K562 (cell line): ENCODE data around the gene DPYSL4. TPM values are rescaled to one million over a fixed set of nuclear protein-coding genes. Genes with fewer than 3 reads are reported as not detected.

Experiments
- ATAC-seq: fragments of 200-7000 bp; cut with Tn5 transposase; 3 replicates; pipeline ENCODE4 v1.9.1; 2020; ENCODE audit warnings: moderate library complexity
- BruUV-seq: library from RNA; stranded (reverse); fragments of 400-500 nt; replicated peaks from 2 replicates; lab custom pipeline; 2021; lab: Mats Ljungman, UMichigan
- CTCF ChIA-PET: fragments of 300-600 bp; formaldehyde crosslinking; extraction: SDS; loops from one replicate; lab custom pipeline; 2021; ENCODE audit warnings: low intra/inter-chr PET ratio; lab: Yijun Ruan, JAX
- POLR2A ChIA-PET: fragments of 300-600, 350-650 bp; sonication (Branson Sonifier 250); formaldehyde crosslinking; extraction: SDS; loops from one replicate; lab custom pipeline; 2021; ENCODE audit warnings: antibody characterized with exemption, inconsistent platforms; lab: Yijun Ruan, JAX
- DNase-seq, 4 experiments: peaks; one replicate each; pipeline versions ENCODE4 v3.0.0 to v3.0.0-alpha.2; 2011 to 2018; ENCODE audit warnings: low spot score in 3 of 4, mixed read lengths in 3 of 4; ENCODE audit errors: extremely low read depth in 1 of 4
- FAIRE-seq: peaks from 2 replicates; lab custom pipeline; 2011; peaks lifted over from hg19 to GRCh38; lab: Jason Lieb, UNC
- H2AFZ ChIP-seq: 2 replicates; pipeline ENCODE4 v1.6.0; 2011; ENCODE audit warnings: low read depth, low read length, control low read depth, inconsistent platforms
- H3K27ac ChIP-seq: fragments of 200-600 bp; 3 replicates; pipeline ENCODE4 v1.8.0; 2011; ENCODE audit warnings: low read depth, mild to moderate bottlenecking, control low read depth, inconsistent platforms, low read length, moderate library complexity, mixed read lengths; ENCODE audit errors: extremely low read depth
- H3K27me3 ChIP-seq, 2 experiments: fragments of 300-600 bp in 1 of 2; 2 replicates in 1 of 2; 3 replicates in 1 of 2; pipeline versions ENCODE4 v1.6.0 to v1.8.0; 2011; ENCODE audit warnings: inconsistent platforms in 2 of 2, low read length in 2 of 2, mild to moderate bottlenecking in 1 of 2, mixed read lengths in 1 of 2, moderate library complexity in 1 of 2; ENCODE audit not compliant: control insufficient read depth in 2 of 2, insufficient read depth in 2 of 2
- H3K36me3 ChIP-seq: fragments of 300-600 bp; 3 replicates; pipeline ENCODE4 v1.8.0; 2011; ENCODE audit warnings: mild to moderate bottlenecking, low read length, inconsistent platforms; ENCODE audit not compliant: control insufficient read depth, insufficient read depth
- H3K4me1 ChIP-seq, 2 experiments: fragments of 200-600 bp in 1 of 2; replicated peaks in 1 of 2; 2 replicates in 1 of 2; 3 replicates in 1 of 2; pipeline versions ENCODE4 v1.5.1 to v1.8.0; 2011; ENCODE audit warnings: inconsistent platforms in 2 of 2, low read length in 2 of 2, mild to moderate bottlenecking in 1 of 2, mixed read lengths in 1 of 2, moderate library complexity in 1 of 2; ENCODE audit not compliant: control insufficient read depth in 2 of 2, insufficient read depth in 2 of 2
- H3K4me2 ChIP-seq: 2 replicates; pipeline ENCODE4 v1.6.1; 2011; ENCODE audit warnings: low read length, control low read depth, inconsistent platforms, mixed read lengths; ENCODE audit not compliant: insufficient read depth
- H3K4me3 ChIP-seq: fragments of 200-600 bp; sonication (generic), shearing (Covaris generic); 2 replicates; pipeline ENCODE4 v1.5.1; 2016; ENCODE audit warnings: control low read depth, inconsistent platforms
- H3K79me2 ChIP-seq: fragments of 200-600 bp; 3 replicates; pipeline ENCODE4 v1.8.0; 2011; ENCODE audit warnings: low read length, inconsistent platforms; ENCODE audit not compliant: control insufficient read depth, insufficient read depth
- H3K9ac ChIP-seq, 2 experiments: 2 replicates each; pipeline versions ENCODE4 v1.6.0 to v1.6.1; 2011; ENCODE audit warnings: low read depth in 2 of 2, low read length in 2 of 2, control low read depth in 1 of 2, inconsistent platforms in 1 of 2, mild to moderate bottlenecking in 1 of 2, mixed read lengths in 1 of 2; ENCODE audit not compliant: insufficient read depth in 1 of 2
- H3K9me1 ChIP-seq: one replicate; pipeline ENCODE4 v1.6.0; 2011; ENCODE audit warnings: inconsistent platforms, mild to moderate bottlenecking, low read length, moderate library complexity; ENCODE audit not compliant: control insufficient read depth, insufficient read depth
- H3K9me3 ChIP-seq: replicated peaks from 2 replicates; pipeline ENCODE4 v1.5.1; 2011; ENCODE audit warnings: low read depth, low read length, inconsistent platforms; ENCODE audit not compliant: control insufficient read depth, insufficient read depth
- H4K20me1 ChIP-seq: replicated peaks from 2 replicates; pipeline ENCODE4 v1.6.1; 2011; ENCODE audit warnings: low read length, inconsistent platforms, mixed read lengths; ENCODE audit not compliant: control insufficient read depth, insufficient read depth
- CBX5 ChIP-seq: IDR thresholded peaks from 2 replicates; pipeline ENCODE4 v1.6.1; 2014; ENCODE audit warnings: low read depth, borderline replicate concordance
- HNRNPH1 ChIP-seq: fragments of 200-400 bp; formaldehyde crosslinking; optimal IDR thresholded peaks from 2 replicates; pipeline ENCODE3; 2017; ENCODE audit warnings: low read depth, mild to moderate bottlenecking, low read length, moderate library complexity
- NFIC ChIP-seq: fragments of 450-650 bp; IDR thresholded peaks from 2 replicates; pipeline ENCODE4 v1.6.1; 2017; ENCODE audit warnings: mild to moderate bottlenecking, inconsistent platforms
- ZNF717 ChIP-seq: fragments of 250-450 bp; sonication (Bioruptor Pico); IDR thresholded peaks from 2 replicates; pipeline ENCODE4 v1.5.0; 2021
- WGBS: fragments of 100-300 bp; shearing (Covaris generic); methylation state at CpG from one replicate; pipeline ENCODE4 v1.1.6; 2016; ENCODE audit warnings: low coverage, mixed read lengths; ENCODE audit not compliant: insufficient coverage; ENCODE audit errors: missing lambda C conversion rate; 5-methylcytosine and 5-hydroxymethylcytosine counted together
- in situ Hi-C: fragments of 300-500 bp; cut with MboI; formaldehyde crosslinking; loops from 4 replicates; pipeline ENCODE4 v1.15.0; 2018; ENCODE audit warnings: inconsistent platforms, mixed read lengths
- intact Hi-C: fragments of 100-400 bp; cut with micrococcal nuclease; formaldehyde crosslinking; loops from 2 replicates; pipeline ENCODE4 v1.14.2; 2022
- polyA plus RNA-seq, 8 experiments: library from polyadenylated mRNA; depleted of rRNA in 4 of 8; stranded (reverse) in 5 of 8; unstranded in 3 of 8; fragments of >200 nt; fragmentation: Nextera tagmentation in 2 of 8; fragmentation: Illumina TruSeq in 1 of 8; extraction: Ambion mirVana in 2 of 8; extraction: Trizol in 1 of 8; gene quantifications; 2 replicates each; pipeline versions ENCODE4 v1.2.1 to v1.2.3, GENCODE V29; 2011 to 2014; ENCODE audit warnings: inconsistent platforms in 1 of 8, missing spikeins in 1 of 8
- total RNA-seq, 7 experiments: library from RNA; depleted of rRNA in 6 of 7; stranded (reverse); fragments of >200 nt in 6 of 7; fragmentation: Illumina TruSeq in 2 of 7; extraction: Trizol in 2 of 7; gene quantifications; 2 replicates each; pipeline versions ENCODE4 v1.2.1 to v1.2.3, GENCODE V29; 2011 to 2021; ENCODE audit warnings: low replicate concordance in 1 of 7
- TF ChIP-seq, protein P1 (sequence below): sonication (generic); formaldehyde crosslinking; IDR thresholded peaks from 2 replicates; pipeline ENCODE4 v1.8.1; 2023; ENCODE audit warnings: mild to moderate bottlenecking, missing genetic modification reagents, moderate library complexity

DPYSL4 gene
- total and polyA plus RNA-seq, 9 of the 15 experiments (the other 6 are each of a cell fraction or from before 2014, with no cell fraction given), result 0.03 TPM; not detected in 8

GRCh38 chr10:132176623-132177500 is 9.9 kb upstream of the DPYSL4 start:
- no peak overlapping the region for H3K9ac ChIP-seq
- H3K27me3 ChIP-seq, result peaks cover 0 to 13% of the 10 kb centered on the region in 2 experiments; a peak in 2 of 5 replicates
- 0 out of 2 replicates have a peak, but pooled peaks cover 3% of the 10 kb centered on the region for H3K9me3 ChIP-seq
- CTCF ChIA-PET, result no interaction called here
- FAIRE-seq, result no peak
- H3K79me2 ChIP-seq, result no peaks in the 10 kb centered on the region
- no peaks in the 10 kb centered on the region; a peak in 1 of 5 replicates for H3K4me1 ChIP-seq
- no peak for TF ChIP-seq HNRNPH1
- no peak for TF ChIP-seq NFIC
- TF ChIP-seq CBX5, result no peak
- TF ChIP-seq ZNF717 (CRISPR knock-in tag), result no peak
- TF ChIP-seq, protein P1, sequence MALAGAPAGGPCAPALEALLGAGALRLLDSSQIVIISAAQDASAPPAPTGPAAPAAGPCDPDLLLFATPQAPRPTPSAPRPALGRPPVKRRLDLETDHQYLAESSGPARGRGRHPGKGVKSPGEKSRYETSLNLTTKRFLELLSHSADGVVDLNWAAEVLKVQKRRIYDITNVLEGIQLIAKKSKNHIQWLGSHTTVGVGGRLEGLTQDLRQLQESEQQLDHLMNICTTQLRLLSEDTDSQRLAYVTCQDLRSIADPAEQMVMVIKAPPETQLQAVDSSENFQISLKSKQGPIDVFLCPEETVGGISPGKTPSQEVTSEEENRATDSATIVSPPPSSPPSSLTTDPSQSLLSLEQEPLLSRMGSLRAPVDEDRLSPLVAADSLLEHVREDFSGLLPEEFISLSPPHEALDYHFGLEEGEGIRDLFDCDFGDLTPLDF (CRISPR knock-in tag), result no peak
- no peak overlapping the region for H3K4me2 ChIP-seq
- intact Hi-C loops, result no loop called here
- POLR2A ChIA-PET, result no interaction called here
- WGBS, result 2% methylated on average over 16 of the region's 19 CpGs
- BruUV-seq, result no TSS peak
- H3K9me1 ChIP-seq, result no peaks in the 10 kb centered on the region
- H3K27ac ChIP-seq, result no peak overlapping the region
- DNase-seq, result no peak
- H3K36me3 ChIP-seq, result no peaks in the 10 kb centered on the region
- in situ Hi-C loops, result no loop called here
- ATAC-seq, result no peak
- H4K20me1 ChIP-seq, result no peaks in the 10 kb centered on the region
- no peak overlapping the region for H2AFZ ChIP-seq
- H3K4me3 ChIP-seq, result no peak overlapping the region
